B cell (primary cell): ENCODE measurements around the gene DGKE.

Experiments
- EZH2 ChIP-seq: IDR thresholded peaks from 2 replicates; pipeline ENCODE4 v1.6.1; 2012; ENCODE audit warnings: borderline replicate concordance, low read depth, mild to moderate bottlenecking, moderate library complexity, low read length; ENCODE audit not compliant: insufficient read depth, poor library complexity, severe bottlenecking
- TF ChIP-seq, protein P1 (sequence below): fragments of 200-600 bp; IDR thresholded peaks from one replicate; pipeline ENCODE4 v1.8.0; 2022; ENCODE audit warnings: antibody characterized with exemption, mild to moderate bottlenecking

DNA sequence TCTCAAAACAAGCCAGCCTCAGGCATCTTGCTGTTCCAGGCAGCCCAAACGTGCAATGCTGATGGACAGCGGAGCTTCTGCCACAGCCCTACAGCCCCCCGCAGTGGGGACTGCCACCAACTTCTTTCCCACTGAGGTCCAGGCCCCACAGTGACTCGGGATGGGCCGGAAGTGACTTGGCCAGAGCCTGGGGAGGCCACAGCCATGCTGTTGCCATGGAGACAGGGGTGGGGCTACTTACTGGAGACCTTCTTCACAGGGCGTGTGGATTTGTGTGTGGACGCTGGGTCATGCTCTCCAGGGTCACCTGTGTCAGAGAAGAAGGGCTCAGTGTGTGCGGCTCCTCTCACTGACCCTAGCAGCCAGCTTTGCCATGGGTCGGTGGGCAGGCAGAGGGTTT is 64.9 kb downstream of the DGKE start:
- TF ChIP-seq, protein P1, sequence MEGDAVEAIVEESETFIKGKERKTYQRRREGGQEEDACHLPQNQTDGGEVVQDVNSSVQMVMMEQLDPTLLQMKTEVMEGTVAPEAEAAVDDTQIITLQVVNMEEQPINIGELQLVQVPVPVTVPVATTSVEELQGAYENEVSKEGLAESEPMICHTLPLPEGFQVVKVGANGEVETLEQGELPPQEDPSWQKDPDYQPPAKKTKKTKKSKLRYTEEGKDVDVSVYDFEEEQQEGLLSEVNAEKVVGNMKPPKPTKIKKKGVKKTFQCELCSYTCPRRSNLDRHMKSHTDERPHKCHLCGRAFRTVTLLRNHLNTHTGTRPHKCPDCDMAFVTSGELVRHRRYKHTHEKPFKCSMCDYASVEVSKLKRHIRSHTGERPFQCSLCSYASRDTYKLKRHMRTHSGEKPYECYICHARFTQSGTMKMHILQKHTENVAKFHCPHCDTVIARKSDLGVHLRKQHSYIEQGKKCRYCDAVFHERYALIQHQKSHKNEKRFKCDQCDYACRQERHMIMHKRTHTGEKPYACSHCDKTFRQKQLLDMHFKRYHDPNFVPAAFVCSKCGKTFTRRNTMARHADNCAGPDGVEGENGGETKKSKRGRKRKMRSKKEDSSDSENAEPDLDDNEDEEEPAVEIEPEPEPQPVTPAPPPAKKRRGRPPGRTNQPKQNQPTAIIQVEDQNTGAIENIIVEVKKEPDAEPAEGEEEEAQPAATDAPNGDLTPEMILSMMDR: no peak
- TF ChIP-seq EZH2: no peak
